K562 (cell line): ENCODE measurements around the gene GFRAL. TPM values are rescaled to one million over a fixed set of nuclear protein-coding genes. Genes with fewer than 3 reads are reported as not detected.

Experiments used
- ATAC-seq: fragments of 200-7000 bp; cut with Tn5 transposase; 3 replicates; pipeline ENCODE4 v1.9.1; 2020; ENCODE audit warnings: moderate library complexity
- BruUV-seq: library from RNA; stranded (reverse); fragments of 400-500 nt; replicated peaks from 2 replicates; lab custom pipeline; 2021; lab: Mats Ljungman, UMichigan
- CTCF ChIA-PET: fragments of 300-600 bp; formaldehyde crosslinking; extraction: SDS; loops from one replicate; lab custom pipeline; 2021; ENCODE audit warnings: low intra/inter-chr PET ratio; lab: Yijun Ruan, JAX
- POLR2A ChIA-PET: fragments of 300-600, 350-650 bp; sonication (Branson Sonifier 250); formaldehyde crosslinking; extraction: SDS; loops from one replicate; lab custom pipeline; 2021; ENCODE audit warnings: antibody characterized with exemption, inconsistent platforms; lab: Yijun Ruan, JAX
- DNase-seq, 4 experiments: peaks; one replicate each; pipeline versions ENCODE4 v3.0.0 to v3.0.0-alpha.2; 2011 to 2018; ENCODE audit warnings: low spot score in 3 of 4, mixed read lengths in 3 of 4; ENCODE audit errors: extremely low read depth in 1 of 4
- FAIRE-seq: peaks from 2 replicates; lab custom pipeline; 2011; peaks lifted over from hg19 to GRCh38; lab: Jason Lieb, UNC
- H2AFZ ChIP-seq: 2 replicates; pipeline ENCODE4 v1.6.0; 2011; ENCODE audit warnings: low read depth, low read length, control low read depth, inconsistent platforms
- H3K27ac ChIP-seq: fragments of 200-600 bp; 3 replicates; pipeline ENCODE4 v1.8.0; 2011; ENCODE audit warnings: low read depth, mild to moderate bottlenecking, control low read depth, inconsistent platforms, low read length, moderate library complexity, mixed read lengths; ENCODE audit errors: extremely low read depth
- H3K27me3 ChIP-seq, 2 experiments: fragments of 300-600 bp in 1 of 2; 2 replicates in 1 of 2; 3 replicates in 1 of 2; pipeline versions ENCODE4 v1.6.0 to v1.8.0; 2011; ENCODE audit warnings: inconsistent platforms in 2 of 2, low read length in 2 of 2, mild to moderate bottlenecking in 1 of 2, mixed read lengths in 1 of 2, moderate library complexity in 1 of 2; ENCODE audit not compliant: control insufficient read depth in 2 of 2, insufficient read depth in 2 of 2
- H3K36me3 ChIP-seq: fragments of 300-600 bp; 3 replicates; pipeline ENCODE4 v1.8.0; 2011; ENCODE audit warnings: mild to moderate bottlenecking, low read length, inconsistent platforms; ENCODE audit not compliant: control insufficient read depth, insufficient read depth
- H3K4me1 ChIP-seq, 2 experiments: fragments of 200-600 bp in 1 of 2; replicated peaks in 1 of 2; 2 replicates in 1 of 2; 3 replicates in 1 of 2; pipeline versions ENCODE4 v1.5.1 to v1.8.0; 2011; ENCODE audit warnings: inconsistent platforms in 2 of 2, low read length in 2 of 2, mild to moderate bottlenecking in 1 of 2, mixed read lengths in 1 of 2, moderate library complexity in 1 of 2; ENCODE audit not compliant: control insufficient read depth in 2 of 2, insufficient read depth in 2 of 2
- H3K4me2 ChIP-seq: 2 replicates; pipeline ENCODE4 v1.6.1; 2011; ENCODE audit warnings: low read length, control low read depth, inconsistent platforms, mixed read lengths; ENCODE audit not compliant: insufficient read depth
- H3K4me3 ChIP-seq: fragments of 200-600 bp; sonication (generic), shearing (Covaris generic); 2 replicates; pipeline ENCODE4 v1.5.1; 2016; ENCODE audit warnings: control low read depth, inconsistent platforms
- H3K79me2 ChIP-seq: fragments of 200-600 bp; 3 replicates; pipeline ENCODE4 v1.8.0; 2011; ENCODE audit warnings: low read length, inconsistent platforms; ENCODE audit not compliant: control insufficient read depth, insufficient read depth
- H3K9ac ChIP-seq, 2 experiments: 2 replicates each; pipeline versions ENCODE4 v1.6.0 to v1.6.1; 2011; ENCODE audit warnings: low read depth in 2 of 2, low read length in 2 of 2, control low read depth in 1 of 2, inconsistent platforms in 1 of 2, mild to moderate bottlenecking in 1 of 2, mixed read lengths in 1 of 2; ENCODE audit not compliant: insufficient read depth in 1 of 2
- H3K9me1 ChIP-seq: one replicate; pipeline ENCODE4 v1.6.0; 2011; ENCODE audit warnings: inconsistent platforms, mild to moderate bottlenecking, low read length, moderate library complexity; ENCODE audit not compliant: control insufficient read depth, insufficient read depth
- H3K9me3 ChIP-seq: replicated peaks from 2 replicates; pipeline ENCODE4 v1.5.1; 2011; ENCODE audit warnings: low read depth, low read length, inconsistent platforms; ENCODE audit not compliant: control insufficient read depth, insufficient read depth
- H4K20me1 ChIP-seq: replicated peaks from 2 replicates; pipeline ENCODE4 v1.6.1; 2011; ENCODE audit warnings: low read length, inconsistent platforms, mixed read lengths; ENCODE audit not compliant: control insufficient read depth, insufficient read depth
- CBFB ChIP-seq: sonication (generic); formaldehyde crosslinking; IDR thresholded peaks from 2 replicates; pipeline ENCODE4 v1.4.0; 2020; ENCODE audit warnings: mild to moderate bottlenecking, missing genetic modification reagents
- FOXA3 ChIP-seq, 2 experiments: fragments of 450-650 bp in 1 of 2; sonication (generic) in 1 of 2; formaldehyde crosslinking; IDR thresholded peaks in 1 of 2; conservative IDR thresholded peaks in 1 of 2; 2 replicates each; pipeline versions ENCODE4 v1.4.0 to v1.8.0; 2020 to 2022; ENCODE audit warnings: mild to moderate bottlenecking in 2 of 2, missing genetic modification reagents in 1 of 2
- HINFP ChIP-seq: fragments of 450-650 bp; conservative IDR thresholded peaks from 2 replicates; pipeline ENCODE4 v1.6.1; 2016; ENCODE audit warnings: missing genetic modification characterization, low read depth, mild to moderate bottlenecking, control low read depth, missing compliant biosample characterization
- MITF ChIP-seq: IDR thresholded peaks from 2 replicates; pipeline ENCODE4 v1.6.1; 2014; ENCODE audit warnings: antibody characterized with exemption
- NEUROD1 ChIP-seq: fragments of 150-350 bp; IDR thresholded peaks from 2 replicates; pipeline ENCODE4 v1.6.1; 2014; ENCODE audit warnings: borderline replicate concordance, low read length, low read depth; ENCODE audit not compliant: partially characterized antibody
- RBM25 ChIP-seq: fragments of 200-400 bp; formaldehyde crosslinking; IDR thresholded peaks from 2 replicates; pipeline ENCODE4 v1.6.1; 2018; ENCODE audit warnings: low read length, low read depth, moderate library complexity; ENCODE audit not compliant: severe bottlenecking
- RFX1 ChIP-seq: fragments of 450-650 bp; IDR thresholded peaks from 2 replicates; pipeline ENCODE4 v1.6.1; 2016; ENCODE audit warnings: mild to moderate bottlenecking, moderate library complexity
- TCF3 ChIP-seq: sonication (generic); formaldehyde crosslinking; IDR thresholded peaks from 2 replicates; pipeline ENCODE4 v1.4.0; 2020; ENCODE audit warnings: mild to moderate bottlenecking, missing genetic modification reagents
- THRB ChIP-seq: fragments of 450-650 bp; formaldehyde crosslinking; conservative IDR thresholded peaks from 2 replicates; pipeline ENCODE4 v1.4.0; 2022; ENCODE audit warnings: mild to moderate bottlenecking, missing genetic modification characterization
- ZNF174 ChIP-seq: fragments of 250-450 bp; sonication (Bioruptor Pico); IDR thresholded peaks from 2 replicates; pipeline ENCODE4 v1.4.0; 2020; ENCODE audit warnings: mild to moderate bottlenecking
- ZNF24 ChIP-seq: fragments of 450-650 bp; IDR thresholded peaks from 2 replicates; pipeline ENCODE4 v1.6.1; 2016
- ZNF830 ChIP-seq: fragments of 250-450 bp; sonication (Bioruptor Pico); IDR thresholded peaks from 2 replicates; pipeline ENCODE4 v1.5.0; 2021; ENCODE audit warnings: mild to moderate bottlenecking
- WGBS: fragments of 100-300 bp; shearing (Covaris generic); methylation state at CpG from one replicate; pipeline ENCODE4 v1.1.6; 2016; ENCODE audit warnings: low coverage, mixed read lengths; ENCODE audit not compliant: insufficient coverage; ENCODE audit errors: missing lambda C conversion rate; 5-methylcytosine and 5-hydroxymethylcytosine counted together
- in situ Hi-C: fragments of 300-500 bp; cut with MboI; formaldehyde crosslinking; loops from 4 replicates; pipeline ENCODE4 v1.15.0; 2018; ENCODE audit warnings: inconsistent platforms, mixed read lengths
- intact Hi-C: fragments of 100-400 bp; cut with micrococcal nuclease; formaldehyde crosslinking; loops from 2 replicates; pipeline ENCODE4 v1.14.2; 2022
- polyA plus RNA-seq, 8 experiments: library from polyadenylated mRNA; depleted of rRNA in 4 of 8; stranded (reverse) in 5 of 8; unstranded in 3 of 8; fragments of >200 nt; fragmentation: Nextera tagmentation in 2 of 8; fragmentation: Illumina TruSeq in 1 of 8; extraction: Ambion mirVana in 2 of 8; extraction: Trizol in 1 of 8; gene quantifications; 2 replicates each; pipeline versions ENCODE4 v1.2.1 to v1.2.3, GENCODE V29; 2011 to 2014; ENCODE audit warnings: inconsistent platforms in 1 of 8, missing spikeins in 1 of 8
- total RNA-seq, 7 experiments: library from RNA; depleted of rRNA in 6 of 7; stranded (reverse); fragments of >200 nt in 6 of 7; fragmentation: Illumina TruSeq in 2 of 7; extraction: Trizol in 2 of 7; gene quantifications; 2 replicates each; pipeline versions ENCODE4 v1.2.1 to v1.2.3, GENCODE V29; 2011 to 2021; ENCODE audit warnings: low replicate concordance in 1 of 7

GFRAL gene
- total and polyA plus RNA-seq, 9 of the 15 experiments (the other 6 are each of a cell fraction or from before 2014, with no cell fraction given), result not detected

GRCh38 chr6:55447891-55448290 lies 120.6 kb downstream of the GFRAL start:
- Histone ChIP-seq H3K36me3 (no peaks in the 10 kb centered on the region), H3K27me3 (no peaks in the 10 kb centered on the region), H3K9ac (no peak overlapping the region), H3K4me1 (no peaks in the 10 kb centered on the region), H2AFZ (no peak overlapping the region), H3K9me1 (no peaks in the 10 kb centered on the region), H3K79me2 (no peaks in the 10 kb centered on the region), H4K20me1 (no peaks in the 10 kb centered on the region), H3K9me3 (no peaks in the 10 kb centered on the region), H3K4me2 (no peak overlapping the region), H3K27ac (no peak overlapping the region), H3K4me3 (no peak overlapping the region)
- 3% methylated on average over 3 of the region's 3 CpGs for WGBS
- in situ Hi-C loops, result no loop called here
- DNase-seq, result no peak
- FAIRE-seq, result no peak
- BruUV-seq, result no TSS peak
- TF ChIP-seq ZNF24, result no peak
- ChIA-PET CTCF (no interaction called here), POLR2A (no interaction called here)
- intact Hi-C loops, result no loop called here
- no peak for ATAC-seq

- Histone ChIP-seq H3K4me2 (no peak overlapping the region), H3K4me1 (no peaks in the 10 kb centered on the region), H2AFZ (no peak overlapping the region), H3K27me3 (no peaks in the 10 kb centered on the region), H3K9me1 (no peaks in the 10 kb centered on the region), H4K20me1 (no peaks in the 10 kb centered on the region), H3K27ac (no peak overlapping the region), H3K79me2 (no peaks in the 10 kb centered on the region), H3K9ac (no peak overlapping the region), H3K36me3 (no peaks in the 10 kb centered on the region), H3K9me3 (no peaks in the 10 kb centered on the region), H3K4me3 (no peak overlapping the region)
- ChIA-PET CTCF (no interaction called here), POLR2A (no interaction called here)
- intact Hi-C loops (no loop called here), in situ Hi-C loops (no loop called here)
- DNase-seq (no peak), FAIRE-seq (no peak), ATAC-seq (no peak)
- BruUV-seq, result no TSS peak
- TF ChIP-seq RFX1 (no peak), NEUROD1 (no peak), MITF (no peak), ZNF830 (no peak), FOXA3 (CRISPR knock-in tag; conservative IDR thresholded peaks at IDR 0.05 in 1 of 2, IDR thresholded peaks at IDR 0.05 in 1 of 2) (no peak), TCF3 (no peak), CBFB (CRISPR knock-in tag) (no peak), ZNF174 (CRISPR knock-in tag) (no peak), THRB (no peak), RBM25 (no peak), HINFP (tag) (no peak)
Measured at GRCh38 chr6:55448451-55448850, 121.2 kb downstream of the GFRAL start.
